ENCODE results near the gene SELENOO. TPM values are rescaled to one million over a fixed set of nuclear protein-coding genes. Genes with fewer than 3 reads are reported as not detected.

SELENOO gene
- total and polyA plus RNA-seq, 9 donors: 0.40 to 31.1 (median 23.0) TPM

DNA sequence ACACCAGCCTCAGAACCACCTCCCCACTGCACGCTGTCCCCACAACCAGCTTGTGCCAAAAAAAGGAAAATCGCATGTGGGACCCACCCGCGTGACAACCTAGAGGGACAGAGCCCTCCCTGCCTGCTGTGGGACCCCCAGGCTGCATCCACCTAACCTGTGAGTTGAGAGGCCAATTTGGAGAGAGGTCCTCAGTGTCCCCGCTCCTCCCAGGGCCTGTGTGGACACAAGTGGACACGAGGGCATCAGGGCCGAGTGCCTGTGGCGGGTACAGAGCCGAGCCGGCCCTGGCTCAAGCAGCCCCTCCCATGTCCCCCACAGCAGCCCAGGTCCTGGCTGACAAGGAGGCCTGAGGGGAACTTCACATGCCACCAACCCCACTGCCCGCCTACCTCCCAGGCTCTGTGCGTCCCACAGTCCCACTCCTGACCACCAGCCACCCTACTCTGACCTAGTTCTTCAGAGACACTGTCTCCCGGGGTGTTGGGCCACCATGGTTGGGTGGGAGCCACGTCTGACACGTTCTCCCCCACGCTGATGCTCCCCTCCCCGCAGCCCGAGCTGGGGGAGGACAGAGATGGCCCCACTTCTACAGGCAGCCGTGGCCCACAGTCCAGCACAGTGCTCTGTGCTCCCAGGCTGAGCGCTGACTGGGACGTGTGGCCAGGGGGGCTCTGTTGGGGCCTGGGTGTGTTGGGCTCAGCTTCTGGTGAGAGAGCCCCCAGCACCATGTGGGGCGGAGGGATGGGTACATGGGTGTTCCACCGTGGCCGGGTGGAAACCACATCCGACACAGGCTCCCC, 19.2 kb downstream of the SELENOO start:
- no peaks in the 10 kb centered on the region for H3K36me3 ChIP-seq
- H3K27me3 ChIP-seq: no peaks in the 10 kb centered on the region
- 66 to 72% (median 72%) methylated on average over 20 to 25 of the region's 25 CpGs for WGBS, 3 donors
- intact Hi-C loops (cut with DNase I): loop anchor here in 1 of 4 donors (5.0 kb wide), 1 partner anchor 73 kb away; no protein-coding TSS in a partner anchor
- no peak overlapping the region for H3K4me3 ChIP-seq
- TF ChIP-seq, protein P1, sequence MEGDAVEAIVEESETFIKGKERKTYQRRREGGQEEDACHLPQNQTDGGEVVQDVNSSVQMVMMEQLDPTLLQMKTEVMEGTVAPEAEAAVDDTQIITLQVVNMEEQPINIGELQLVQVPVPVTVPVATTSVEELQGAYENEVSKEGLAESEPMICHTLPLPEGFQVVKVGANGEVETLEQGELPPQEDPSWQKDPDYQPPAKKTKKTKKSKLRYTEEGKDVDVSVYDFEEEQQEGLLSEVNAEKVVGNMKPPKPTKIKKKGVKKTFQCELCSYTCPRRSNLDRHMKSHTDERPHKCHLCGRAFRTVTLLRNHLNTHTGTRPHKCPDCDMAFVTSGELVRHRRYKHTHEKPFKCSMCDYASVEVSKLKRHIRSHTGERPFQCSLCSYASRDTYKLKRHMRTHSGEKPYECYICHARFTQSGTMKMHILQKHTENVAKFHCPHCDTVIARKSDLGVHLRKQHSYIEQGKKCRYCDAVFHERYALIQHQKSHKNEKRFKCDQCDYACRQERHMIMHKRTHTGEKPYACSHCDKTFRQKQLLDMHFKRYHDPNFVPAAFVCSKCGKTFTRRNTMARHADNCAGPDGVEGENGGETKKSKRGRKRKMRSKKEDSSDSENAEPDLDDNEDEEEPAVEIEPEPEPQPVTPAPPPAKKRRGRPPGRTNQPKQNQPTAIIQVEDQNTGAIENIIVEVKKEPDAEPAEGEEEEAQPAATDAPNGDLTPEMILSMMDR (IDR thresholded peaks at IDR 0.05): no peak
- TF ChIP-seq POLR2A (IDR thresholded peaks at IDR 0.05): no peak
- no peak for TF ChIP-seq EP300 (IDR thresholded peaks at IDR 0.05)
- H3K4me1 ChIP-seq (ENCODE audit: insufficient read depth): peaks cover 4% of the 10 kb centered on the region
- DNase-seq: peak in 1 of 5 donors; percentile 31
- H3K27ac ChIP-seq: no peak overlapping the region
- H3K9me3 ChIP-seq: no peaks in the 10 kb centered on the region

DNA sequence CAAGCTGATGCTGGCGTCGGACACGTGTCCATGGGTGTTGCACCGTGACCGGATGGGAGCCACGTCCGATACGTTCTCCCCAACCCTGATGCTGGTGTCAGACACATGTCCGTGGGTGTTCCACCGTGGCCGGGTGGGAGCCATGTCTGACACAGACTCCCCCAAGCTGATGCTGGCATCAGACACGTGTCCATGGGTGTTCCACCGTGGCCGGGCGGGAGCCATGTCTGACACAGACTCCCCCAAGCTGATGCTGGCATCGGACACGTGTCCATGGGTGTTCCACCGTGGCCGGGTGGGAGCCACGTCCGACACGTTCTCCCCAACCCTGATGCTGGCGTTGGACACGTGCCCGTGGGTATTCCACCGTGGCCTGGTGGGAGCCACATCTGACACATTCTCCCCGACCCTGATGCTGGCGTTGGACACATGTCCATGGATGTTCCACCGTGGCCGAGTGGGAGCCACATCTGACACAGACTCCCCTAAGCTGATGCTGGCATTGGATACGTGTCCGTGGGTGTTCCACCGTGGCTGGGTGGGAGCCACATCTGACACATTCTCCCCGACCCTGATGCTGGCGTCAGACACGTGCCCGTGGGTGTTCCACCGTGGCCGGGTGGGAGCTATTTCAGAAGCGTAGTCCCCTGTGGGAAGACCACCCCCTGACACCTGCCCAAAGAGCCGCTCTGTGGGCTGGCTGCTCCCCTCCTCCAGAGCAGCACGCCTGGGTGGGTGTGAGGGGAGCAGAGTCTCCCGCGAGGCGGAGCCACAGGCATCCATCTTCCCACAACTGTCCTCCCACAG, 20.0 kb downstream of the SELENOO start:
- Histone ChIP-seq H3K27me3 (no peaks in the 10 kb centered on the region), H3K4me1 (ENCODE audit: insufficient read depth) (peaks cover 4% of the 10 kb centered on the region), H3K36me3 (no peaks in the 10 kb centered on the region), H3K4me3 (no peak overlapping the region), H3K27ac (no peak overlapping the region), H3K9me3 (no peaks in the 10 kb centered on the region)
- intact Hi-C loops (cut with DNase I): no loop called here
- TF ChIP-seq POLR2A (IDR thresholded peaks at IDR 0.05) (no peak), EP300 (IDR thresholded peaks at IDR 0.05) (no peak)
- TF ChIP-seq, protein P1 (IDR thresholded peaks at IDR 0.05): no peak
- DNase-seq: peak in 1 of 5 donors; percentile 33
- WGBS, 3 donors: 87 to 90% (median 87%) methylated on average over 45 of the region's 45 CpGs

DNA sequence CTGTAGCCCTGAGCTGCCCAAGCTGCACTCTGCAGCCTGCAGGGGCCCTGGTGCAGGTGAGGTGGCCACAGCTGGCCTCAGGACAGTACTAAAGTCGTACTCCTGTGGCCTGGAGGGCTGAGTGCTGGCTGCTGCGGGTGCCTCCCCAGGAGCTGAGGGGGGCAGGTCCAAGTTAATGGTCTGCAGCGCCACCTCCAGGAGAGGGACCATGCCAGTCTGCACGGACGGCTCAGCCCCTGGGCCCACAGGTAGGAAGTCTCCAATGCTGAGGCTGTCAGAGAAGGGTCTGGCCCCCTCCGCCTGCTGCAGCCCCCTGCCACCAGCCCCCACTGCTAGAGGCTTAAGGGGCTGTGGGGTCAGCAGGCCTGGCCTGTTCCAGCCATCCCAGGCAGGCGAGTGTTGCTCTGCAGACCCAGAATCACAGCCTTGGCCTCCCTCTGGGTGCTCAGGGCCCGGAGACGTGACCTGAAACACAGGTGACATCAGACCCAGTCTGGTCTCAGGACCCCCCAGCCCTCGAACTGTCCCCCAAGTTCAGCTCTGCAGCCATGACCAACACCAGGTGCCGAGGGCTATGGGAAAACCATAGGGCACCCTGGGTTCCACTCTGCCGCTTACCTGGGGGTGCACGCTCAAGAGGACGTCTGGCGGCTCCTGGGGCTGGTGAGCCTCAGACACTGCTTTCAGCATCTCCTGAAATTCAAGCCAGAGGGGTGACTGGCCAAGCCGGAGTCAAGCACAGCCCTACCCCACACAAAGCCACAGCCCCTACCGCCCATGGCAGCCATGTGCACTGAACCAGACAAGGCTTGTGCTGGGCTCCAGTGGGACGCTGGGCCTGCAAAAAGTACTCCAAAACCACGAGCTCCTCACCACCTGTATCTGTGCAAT, 20.8 kb downstream of the SELENOO start:
- H3K36me3 ChIP-seq: no peaks in the 10 kb centered on the region
- DNase-seq: no peak

More for the DNA sequence above, 20.8 kb downstream of the SELENOO start:
- Histone ChIP-seq H3K27ac (no peak overlapping the region), H3K27me3 (no peaks in the 10 kb centered on the region), H3K4me1 (ENCODE audit: insufficient read depth) (peaks cover 4% of the 10 kb centered on the region), H3K9me3 (no peaks in the 10 kb centered on the region), H3K4me3 (no peak overlapping the region)
- TF ChIP-seq, protein P1 (IDR thresholded peaks at IDR 0.05): no peak
- no peak for TF ChIP-seq POLR2A (IDR thresholded peaks at IDR 0.05)
- TF ChIP-seq EP300 (IDR thresholded peaks at IDR 0.05): no peak
- intact Hi-C loops (cut with DNase I): no loop called here
- WGBS, 3 donors: 82 to 90% (median 88%) methylated on average over 15 to 19 of the region's 19 CpGs

Measured in ovary (tissue), 9 donors.